Adrenal gland (tissue), 12 donors: ENCODE data around the gene PRKG1. TPM values are rescaled to one million over a fixed set of nuclear protein-coding genes. Genes with fewer than 3 reads are reported as not detected.
"Not testable (repeated sequence)": the region's sequence is repeated elsewhere in the genome, so short reads cannot be mapped to it uniquely, and the experiment has no call there.

ENCODE experiments used
- DNase-seq, 7 donors: peaks; one replicate each; pipeline ENCODE4 v3.0.0-alpha.2; 2019 to 2020
- H3K27ac ChIP-seq, 5 donors: fragments of 200-600 bp; sonication (generic) in 4 of 5; 1 replicate in 3 of 5; 2 replicates in 2 of 5; pipeline versions ENCODE4 v1.5.1 to v1.8.0; 2016 to 2020; ENCODE audit warnings: mild to moderate bottlenecking in 1 of 5
- H3K27me3 ChIP-seq: fragments of 200-600 bp; 2 replicates; pipeline ENCODE4 v1.8.0; 2021
- H3K36me3 ChIP-seq, 2 donors: fragments of 200-600 bp; replicated peaks in 1 of 2; 1 replicate in 1 of 2; 2 replicates in 1 of 2; pipeline versions ENCODE4 v1.5.1 to v1.8.0; 2018 to 2022
- H3K4me1 ChIP-seq, 2 donors: fragments of 200-600 bp; replicated peaks in 1 of 2; 1 replicate in 1 of 2; 2 replicates in 1 of 2; pipeline versions ENCODE4 v1.5.1 to v1.8.0; 2018 to 2021
- H3K4me3 ChIP-seq, 4 donors: fragments of 200-600 bp; sonication (generic) in 3 of 4; one replicate each; pipeline ENCODE4 v1.5.1; 2016 to 2018
- H3K9me3 ChIP-seq, 3 donors: fragments of 200-600 bp; sonication (generic) in 1 of 3; replicated peaks in 1 of 3; 1 replicate in 2 of 3; 2 replicates in 1 of 3; pipeline versions ENCODE4 v1.5.1 to v1.8.0; 2016 to 2021
- POLR2A ChIP-seq, 2 donors: fragments of 450-650 bp; IDR thresholded peaks; one replicate each; pipeline ENCODE4 v1.6.1; 2017; ENCODE audit warnings: antibody characterized with exemption in 2 of 2, mild to moderate bottlenecking in 2 of 2, moderate library complexity in 1 of 2
- WGBS, 4 donors: extraction: QIAGEN DNeasy Blood & Tissue Kit in 2 of 4; methylation state at CpG; one replicate each; pipeline versions ENCODE4 v1.1.5 to v1.1.7; 2013 to 2017; 5-methylcytosine and 5-hydroxymethylcytosine counted together
- intact Hi-C, 2 donors: fragments of 100-400 bp; cut with DNase I; formaldehyde crosslinking; loops; one replicate each; pipeline versions ENCODE4 v1.14.1 to v1.15.0; 2022 to 2023
- polyA plus RNA-seq, 3 donors: library from polyadenylated mRNA; stranded (reverse); fragments of 200-250 nt in 2 of 3; fragments of 350-450 nt in 1 of 3; fragmentation: Illumina TruSeq in 1 of 3; extraction: RNeasy Lipid Tissue Mini Kit (QIAGEN cat#74804) in 1 of 3; gene quantifications; one replicate each; pipeline ENCODE4 v1.2.3, GENCODE V29; 2013 to 2014
- total RNA-seq, 9 donors: library from RNA; depleted of rRNA in 4 of 9; stranded (reverse); fragments of >200 nt in 4 of 9; fragments of 120-200 nt in 1 of 9; fragmentation: NEBNext Ultra II Directional in 1 of 9; extraction: Animal tissue kit (Norgen Biotek cat#: 25700) in 1 of 9; gene quantifications; one replicate each; pipeline versions ENCODE4 v1.1.0 to v1.2.4, GENCODE V29; 2013 to 2023
- TF ChIP-seq, protein P1 (sequence below), 6 experiments: fragments of 450-650 bp in 4 of 6; fragments of 200-600 bp in 2 of 6; sonication (generic) in 1 of 6; IDR thresholded peaks; 1 replicate in 5 of 6; 2 replicates in 1 of 6; pipeline versions ENCODE4 v1.5.1 to v1.8.0; 2016 to 2021; ENCODE audit warnings: antibody characterized with exemption in 6 of 6, mild to moderate bottlenecking in 2 of 6, moderate library complexity in 1 of 6
- donor health status: healthy with polysubstance abuse.
- donor health status: Bipolar disorder and iron deficiency.
- donor health status: DM: yes; HTN: yes; CAD: no.
- donor health status: DM: no; HTN: no; CAD: no.
- donor health status: DM: no; HTN: no; CAD: no.
- donor health status: DM: yes; HTN: yes; CAD: no.

Gene PRKG1
- total and polyA plus RNA-seq, 12 donors: 6.9 to 104 (median 29.7) TPM

DNA sequence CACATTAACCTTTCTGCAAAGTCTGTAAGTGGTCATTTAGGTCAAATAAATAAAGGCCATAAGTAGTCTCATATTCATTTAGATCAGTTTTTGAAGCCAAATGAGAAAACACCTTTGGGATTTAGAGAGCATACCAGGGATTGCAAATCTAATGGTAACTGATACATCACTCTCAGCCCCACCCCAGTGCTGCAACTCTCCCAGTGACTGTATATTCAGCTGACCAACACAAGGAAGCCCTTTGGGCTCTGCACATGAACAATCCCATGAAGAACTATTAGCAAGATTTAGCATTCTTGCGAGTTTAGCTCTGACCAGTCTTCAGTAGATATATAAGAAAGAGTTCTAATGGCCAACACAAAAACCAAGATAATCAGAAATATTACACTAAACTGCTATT is 372.8 kb downstream of the PRKG1 start:
- no peak for DNase-seq
- 91 to 100% (median 93%) methylated on average over 1 of the region's 1 CpG for WGBS, 4 donors
- no peak for TF ChIP-seq POLR2A (IDR thresholded peaks at IDR 0.05)
- TF ChIP-seq, protein P1, sequence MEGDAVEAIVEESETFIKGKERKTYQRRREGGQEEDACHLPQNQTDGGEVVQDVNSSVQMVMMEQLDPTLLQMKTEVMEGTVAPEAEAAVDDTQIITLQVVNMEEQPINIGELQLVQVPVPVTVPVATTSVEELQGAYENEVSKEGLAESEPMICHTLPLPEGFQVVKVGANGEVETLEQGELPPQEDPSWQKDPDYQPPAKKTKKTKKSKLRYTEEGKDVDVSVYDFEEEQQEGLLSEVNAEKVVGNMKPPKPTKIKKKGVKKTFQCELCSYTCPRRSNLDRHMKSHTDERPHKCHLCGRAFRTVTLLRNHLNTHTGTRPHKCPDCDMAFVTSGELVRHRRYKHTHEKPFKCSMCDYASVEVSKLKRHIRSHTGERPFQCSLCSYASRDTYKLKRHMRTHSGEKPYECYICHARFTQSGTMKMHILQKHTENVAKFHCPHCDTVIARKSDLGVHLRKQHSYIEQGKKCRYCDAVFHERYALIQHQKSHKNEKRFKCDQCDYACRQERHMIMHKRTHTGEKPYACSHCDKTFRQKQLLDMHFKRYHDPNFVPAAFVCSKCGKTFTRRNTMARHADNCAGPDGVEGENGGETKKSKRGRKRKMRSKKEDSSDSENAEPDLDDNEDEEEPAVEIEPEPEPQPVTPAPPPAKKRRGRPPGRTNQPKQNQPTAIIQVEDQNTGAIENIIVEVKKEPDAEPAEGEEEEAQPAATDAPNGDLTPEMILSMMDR (IDR thresholded peaks at IDR 0.05): no peak
- Histone ChIP-seq H3K27ac (no peak overlapping the region), H3K4me1 (no peaks in the 10 kb centered on the region), H3K9me3 (no peaks in the 10 kb centered on the region), H3K27me3 (no peaks in the 10 kb centered on the region), H3K4me3 (no peak overlapping the region), H3K36me3 (no peaks in the 10 kb centered on the region)
- intact Hi-C loops: no loop called here

DNA sequence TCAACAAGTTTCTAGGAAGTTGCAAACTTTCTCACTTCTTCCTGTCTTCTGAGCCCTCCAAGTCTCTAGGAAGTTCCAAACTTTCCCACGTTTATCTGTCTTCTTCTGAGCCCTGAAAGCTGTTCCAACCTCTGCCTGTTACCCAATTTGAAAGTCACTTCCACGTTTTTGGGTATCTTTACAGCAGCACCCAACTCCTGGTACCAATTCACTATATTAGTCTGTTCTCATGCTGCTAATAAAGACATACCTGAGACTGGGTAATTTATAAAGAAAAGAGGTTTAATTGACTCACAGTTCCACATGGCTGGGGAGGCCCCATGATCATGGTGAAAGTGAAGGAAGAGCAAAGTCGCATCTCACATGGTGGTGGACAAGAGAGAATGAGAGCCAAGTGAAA is 381.5 kb downstream of the PRKG1 start:
- WGBS, 4 donors: 77 to 80% (median 78%) methylated on average over 3 of the region's 3 CpGs
- H3K4me1 ChIP-seq, H3K36me3 ChIP-seq, intact Hi-C loops, DNase-seq, H3K9me3 ChIP-seq, H3K4me3 ChIP-seq, H3K27ac ChIP-seq, H3K27me3 ChIP-seq: not testable (repeated sequence)

DNA sequence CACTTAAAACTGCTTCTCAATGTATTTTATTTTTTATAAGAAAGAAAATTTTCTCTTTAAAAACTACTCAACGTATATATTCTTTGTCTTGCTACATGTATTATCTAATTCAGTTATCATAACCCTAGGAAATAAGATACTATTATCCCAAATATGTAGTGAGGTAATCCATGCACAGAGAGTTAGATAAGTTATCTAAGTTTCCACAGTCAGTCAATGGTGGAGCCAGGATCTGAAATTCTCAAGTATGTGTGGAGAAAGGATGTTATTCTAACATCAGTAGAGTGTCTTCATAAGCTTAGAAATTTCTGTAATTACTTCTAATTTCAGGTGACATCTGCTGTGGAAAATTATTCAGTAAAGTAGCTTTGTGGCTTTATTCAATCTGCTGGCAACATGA is 385.2 kb downstream of the PRKG1 start:
- Histone ChIP-seq H3K27me3 (no peaks in the 10 kb centered on the region), H3K9me3 (no peaks in the 10 kb centered on the region), H3K36me3 (no peaks in the 10 kb centered on the region), H3K4me3 (no peak overlapping the region), H3K27ac (no peak overlapping the region), H3K4me1 (peaks cover 18 to 21% of the 10 kb centered on the region in 2 donors)
- TF ChIP-seq, protein P1 (IDR thresholded peaks at IDR 0.05): no peak
- TF ChIP-seq POLR2A (IDR thresholded peaks at IDR 0.05): no peak
- intact Hi-C loops: no loop called here
- no peak for DNase-seq
- WGBS, 4 donors: 88 to 94% (median 91%) methylated on average over 1 of the region's 1 CpG

DNA sequence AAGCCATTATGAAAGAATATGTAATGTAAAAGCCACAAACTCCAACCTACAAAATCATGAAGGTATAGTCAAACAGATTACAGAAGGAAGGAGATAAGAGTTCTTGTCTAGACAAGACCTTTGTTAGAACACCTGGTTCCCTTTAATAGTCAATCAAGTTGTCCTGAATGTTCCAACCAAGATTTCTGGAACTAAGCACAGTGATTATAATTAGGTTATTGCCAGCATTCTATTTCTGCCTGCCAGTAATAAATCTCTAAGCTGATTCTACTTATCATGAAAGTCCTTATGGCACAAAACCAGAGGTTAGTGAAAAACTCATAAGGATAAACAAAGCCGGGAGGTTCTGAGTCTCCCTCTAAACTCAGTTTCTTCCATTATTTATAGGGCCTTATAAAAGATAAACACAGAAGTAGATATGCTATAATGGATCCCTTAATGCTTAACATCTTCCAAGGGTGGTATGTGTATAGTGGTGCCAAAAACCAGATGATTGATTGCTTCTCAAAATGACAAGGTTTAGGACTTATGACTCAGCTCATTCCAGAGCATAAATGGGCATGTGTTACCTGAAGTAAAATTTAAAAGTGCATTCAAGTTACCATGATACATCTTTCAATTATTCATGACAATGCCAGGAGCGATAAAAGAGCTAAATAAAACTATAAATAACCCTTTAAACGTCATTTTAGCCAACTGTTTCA is 387.9 kb downstream of the PRKG1 start:
- Histone ChIP-seq H3K27me3 (no peaks in the 10 kb centered on the region), H3K27ac (no peak overlapping the region), H3K9me3 (no peaks in the 10 kb centered on the region), H3K4me3 (no peak overlapping the region), H3K4me1 (peaks cover 18 to 21% of the 10 kb centered on the region in 2 donors), H3K36me3 (no peaks in the 10 kb centered on the region)
- TF ChIP-seq POLR2A (IDR thresholded peaks at IDR 0.05): no peak
- TF ChIP-seq, protein P1 (IDR thresholded peaks at IDR 0.05): no peak
- WGBS, 4 donors: 13 to 26% (median 20%) methylated on average over 3 of the region's 3 CpGs
- no peak for DNase-seq
- intact Hi-C loops: no loop called here

DNA sequence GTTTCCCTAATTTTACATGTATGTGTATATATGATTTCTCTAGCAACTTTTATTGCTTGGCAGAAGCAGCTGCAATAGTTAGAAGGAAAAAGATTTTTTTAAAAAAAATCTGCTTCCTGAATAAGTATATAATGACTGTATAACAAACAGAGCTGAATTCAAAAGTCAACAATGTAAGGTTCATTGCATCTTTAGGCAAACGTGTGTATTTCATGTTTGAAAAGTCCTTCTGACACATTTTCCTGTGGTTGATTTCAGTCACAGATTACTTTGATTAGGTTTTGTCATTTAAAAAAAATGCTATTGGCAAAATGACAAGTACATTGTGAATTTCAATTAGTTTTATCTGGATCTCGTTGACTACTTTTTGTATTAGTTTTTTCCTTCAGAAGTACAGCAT is 394.1 kb downstream of the PRKG1 start:
- Histone ChIP-seq H3K36me3 (no peaks in the 10 kb centered on the region), H3K27me3 (no peaks in the 10 kb centered on the region), H3K4me3 (no peak overlapping the region), H3K4me1 (peaks cover 0 to 2% of the 10 kb centered on the region in 2 donors), H3K27ac (no peak overlapping the region), H3K9me3 (no peaks in the 10 kb centered on the region)
- WGBS, 4 donors: 36 to 48% (median 39%) methylated on average over 2 of the region's 2 CpGs
- intact Hi-C loops: no loop called here
- DNase-seq: no peak
- no peak for TF ChIP-seq POLR2A (IDR thresholded peaks at IDR 0.05)
- TF ChIP-seq, protein P1 (IDR thresholded peaks at IDR 0.05): no peak
